Spleen (tissue), 11 donors: ENCODE data around the gene C17orf107. TPM values are rescaled to one million over a fixed set of nuclear protein-coding genes. Genes with fewer than 3 reads are reported as not detected.

Source experiments
- DNase-seq: peaks from one replicate; pipeline ENCODE4 v3.0.0-alpha.2; 2020
- H3K27ac ChIP-seq, 8 donors: fragments of 200-600 bp; sonication (generic) in 7 of 8; 1 replicate in 4 of 8; 2 replicates in 4 of 8; pipeline versions ENCODE4 v1.5.0 to v1.8.0; 2016 to 2021; ENCODE audit warnings: inconsistent platforms in 4 of 8, mild to moderate bottlenecking in 4 of 8, moderate library complexity in 1 of 8
- H3K27me3 ChIP-seq, 7 donors: fragments of 200-600 bp; sonication (generic) in 6 of 7; replicated peaks in 1 of 7; 1 replicate in 4 of 7; 2 replicates in 3 of 7; pipeline versions ENCODE4 v1.5.0 to v1.8.0; 2016 to 2021; ENCODE audit warnings: inconsistent platforms in 3 of 7, mild to moderate bottlenecking in 1 of 7
- H3K36me3 ChIP-seq, 6 donors: fragments of 200-600 bp; sonication (generic) in 5 of 6; 1 replicate in 4 of 6; 2 replicates in 2 of 6; pipeline versions ENCODE4 v1.5.0 to v1.8.0; 2016 to 2021; ENCODE audit warnings: inconsistent platforms in 2 of 6
- H3K4me1 ChIP-seq, 6 donors: fragments of 200-600 bp; sonication (generic) in 5 of 6; 1 replicate in 3 of 6; 2 replicates in 3 of 6; pipeline versions ENCODE4 v1.5.0 to v1.8.0; 2016 to 2021; ENCODE audit warnings: inconsistent platforms in 3 of 6
- H3K4me3 ChIP-seq, 8 donors: fragments of 200-600 bp; sonication (generic) in 7 of 8; 1 replicate in 4 of 8; 2 replicates in 4 of 8; pipeline versions ENCODE4 v1.5.0 to v1.8.0; 2016 to 2021; ENCODE audit warnings: inconsistent platforms in 4 of 8, mild to moderate bottlenecking in 4 of 8, moderate library complexity in 2 of 8
- H3K9me3 ChIP-seq, 8 donors: fragments of 200-600 bp; sonication (generic) in 7 of 8; 1 replicate in 4 of 8; 2 replicates in 4 of 8; pipeline versions ENCODE4 v1.5.0 to v1.8.0; 2016 to 2021; ENCODE audit warnings: inconsistent platforms in 4 of 8
- POLR2A ChIP-seq, 3 donors: fragments of 450-650 bp; IDR thresholded peaks; one replicate each; pipeline ENCODE4 v1.5.1; 2017; ENCODE audit warnings: antibody characterized with exemption in 3 of 3, mild to moderate bottlenecking in 1 of 3
- POLR2AphosphoS5 ChIP-seq, 3 donors: sonication (generic); formaldehyde crosslinking; IDR thresholded peaks; one replicate each; pipeline ENCODE4 v1.5.1; 2017; ENCODE audit warnings: antibody characterized with exemption in 3 of 3
- WGBS, 5 donors: extraction: QIAGEN DNeasy Blood & Tissue Kit in 3 of 5; methylation state at CpG; one replicate each; pipeline versions ENCODE4 v1.1.5 to v1.1.7; 2013 to 2018; 5-methylcytosine and 5-hydroxymethylcytosine counted together
- intact Hi-C: fragments of 100-400 bp; cut with DNase I; formaldehyde crosslinking; loops from one replicate; pipeline ENCODE4 v1.15.0; 2023; ENCODE audit warnings: low total_unique reads
- polyA plus RNA-seq, 3 donors: library from polyadenylated mRNA; stranded (reverse); fragments of 200-250 nt; gene quantifications; one replicate each; pipeline ENCODE4 v1.2.1, GENCODE V29; 2013
- total RNA-seq, 7 donors: library from RNA; depleted of rRNA in 3 of 7; stranded (reverse); fragments of >200 nt in 3 of 7; fragmentation: NEBNext Ultra II Directional in 4 of 7; extraction: Animal tissue kit (Norgen Biotek cat#: 25700) in 4 of 7; gene quantifications; one replicate each; pipeline versions ENCODE4 v1.1.0 to v1.2.1, GENCODE V29; 2016 to 2021
- TF ChIP-seq, protein P1 (sequence below), 11 experiments: fragments of 200-600 bp in 7 of 11; fragments of 450-650 bp in 4 of 11; sonication (generic) in 4 of 11; IDR thresholded peaks in 8 of 11; conservative IDR thresholded peaks in 3 of 11; 1 replicate in 7 of 11; 2 replicates in 4 of 11; pipeline versions ENCODE4 v1.4.0 to v1.8.0; 2016 to 2021; ENCODE audit warnings: antibody characterized with exemption in 11 of 11, inconsistent platforms in 4 of 11, mild to moderate bottlenecking in 1 of 11
- donor health status: healthy with polysubstance abuse.
- donor health status: DM: no; HTN: no; CAD: no; lungs with moderate emphysema.
- donor health status: DM: no; HTN: no; CAD: no.
- donor health status: Bipolar disorder and iron deficiency.
- donor health status: healthy.
- donor health status: DM: no; HTN: no; CAD: no.
- donor health status: DM: yes; HTN: yes; CAD: no.

The C17orf107 gene
- total and polyA plus RNA-seq, 10 donors, result 0.15 to 4.1 (median 2.2) TPM

DNA sequence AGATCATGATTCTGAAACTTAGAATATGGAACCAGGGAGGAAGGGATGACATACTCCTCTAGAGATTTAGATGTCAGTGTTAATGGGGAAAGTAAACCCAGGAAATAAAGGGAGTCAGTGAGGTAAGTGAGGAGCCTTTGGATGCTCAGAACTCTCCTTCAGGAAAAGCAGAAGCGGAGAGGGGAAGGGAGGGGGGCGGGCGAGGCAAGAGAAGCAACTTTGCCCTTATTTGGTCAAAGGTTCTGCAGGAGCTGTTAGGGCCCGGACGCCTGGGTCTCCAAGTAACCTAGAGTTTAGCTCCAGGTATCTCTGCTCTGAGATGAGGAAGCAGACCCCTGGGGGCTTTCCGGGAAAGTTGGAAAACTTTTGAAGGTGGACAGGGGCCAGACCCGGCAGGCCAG is 47.7 kb downstream of the C17orf107 start:
- H3K4me3 ChIP-seq, result peak overlapping the region; percentile 78 to 100 (median 98)
- peaks cover 0 to 53% (median 42%) of the 10 kb centered on the region in 6 donors for H3K36me3 ChIP-seq
- 0 to 2% (median 0%) methylated on average over 7 of the region's 7 CpGs for WGBS, 5 donors
- intact Hi-C loops, result no loop called here
- peak overlapping the region; percentile 94 to 99 (median 98) for H3K27ac ChIP-seq
- peaks cover 55 to 86% (median 68%) of the 10 kb centered on the region in 6 donors for H3K4me1 ChIP-seq
- no peaks in the 10 kb centered on the region for H3K9me3 ChIP-seq
- DNase-seq, result no peak
- TF ChIP-seq POLR2AphosphoS5 (IDR thresholded peaks at IDR 0.05) (no peak), POLR2A (IDR thresholded peaks at IDR 0.05) (no peak)
- TF ChIP-seq, protein P1, sequence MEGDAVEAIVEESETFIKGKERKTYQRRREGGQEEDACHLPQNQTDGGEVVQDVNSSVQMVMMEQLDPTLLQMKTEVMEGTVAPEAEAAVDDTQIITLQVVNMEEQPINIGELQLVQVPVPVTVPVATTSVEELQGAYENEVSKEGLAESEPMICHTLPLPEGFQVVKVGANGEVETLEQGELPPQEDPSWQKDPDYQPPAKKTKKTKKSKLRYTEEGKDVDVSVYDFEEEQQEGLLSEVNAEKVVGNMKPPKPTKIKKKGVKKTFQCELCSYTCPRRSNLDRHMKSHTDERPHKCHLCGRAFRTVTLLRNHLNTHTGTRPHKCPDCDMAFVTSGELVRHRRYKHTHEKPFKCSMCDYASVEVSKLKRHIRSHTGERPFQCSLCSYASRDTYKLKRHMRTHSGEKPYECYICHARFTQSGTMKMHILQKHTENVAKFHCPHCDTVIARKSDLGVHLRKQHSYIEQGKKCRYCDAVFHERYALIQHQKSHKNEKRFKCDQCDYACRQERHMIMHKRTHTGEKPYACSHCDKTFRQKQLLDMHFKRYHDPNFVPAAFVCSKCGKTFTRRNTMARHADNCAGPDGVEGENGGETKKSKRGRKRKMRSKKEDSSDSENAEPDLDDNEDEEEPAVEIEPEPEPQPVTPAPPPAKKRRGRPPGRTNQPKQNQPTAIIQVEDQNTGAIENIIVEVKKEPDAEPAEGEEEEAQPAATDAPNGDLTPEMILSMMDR (IDR thresholded peaks at IDR 0.05 in 8 of 11, conservative IDR thresholded peaks at IDR 0.05 in 3 of 11), result no peak
- H3K27me3 ChIP-seq, result no peaks in the 10 kb centered on the region

DNA sequence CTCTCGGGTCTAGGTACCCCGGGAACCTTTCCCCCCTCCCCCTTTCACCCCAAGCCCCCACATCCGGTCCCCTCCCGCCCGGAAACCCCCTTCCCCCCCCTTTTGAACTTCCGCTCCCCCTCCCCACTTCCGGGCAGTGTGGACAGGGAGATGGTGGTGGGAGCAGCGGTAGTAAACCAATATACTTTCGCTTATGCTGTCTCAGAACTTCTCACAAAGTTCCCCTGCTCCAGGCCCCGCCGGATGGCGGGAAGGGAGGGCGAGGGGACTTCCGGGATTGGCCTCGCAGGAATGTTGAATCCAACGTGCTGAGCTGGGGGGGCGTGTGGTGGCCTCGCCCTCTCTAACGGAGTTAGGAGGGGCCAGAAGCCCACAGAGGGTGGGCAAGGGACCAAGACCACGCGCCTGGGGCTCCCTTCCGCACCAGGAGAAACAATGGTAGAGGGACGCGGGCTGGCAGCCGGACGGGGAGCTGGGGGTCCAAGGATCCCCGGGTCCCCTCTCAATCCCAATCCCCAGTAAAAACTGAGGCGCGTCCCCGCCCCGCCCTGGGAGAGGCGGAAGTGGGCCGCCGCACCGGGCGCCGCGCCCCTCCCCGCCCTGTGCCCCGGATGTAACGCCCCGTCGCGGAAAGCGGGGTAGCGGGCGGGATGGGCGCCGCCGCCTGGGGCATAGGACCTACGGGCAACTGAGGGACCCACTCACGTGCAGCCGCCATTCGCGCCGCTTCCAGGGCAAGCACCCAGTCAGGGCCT is 48.3 kb downstream of the C17orf107 start:
- peak; percentile 96 for DNase-seq
- no peaks in the 10 kb centered on the region for H3K9me3 ChIP-seq
- 0 to 1% (median 0%) methylated on average over 19 to 56 of the region's 56 CpGs for WGBS, 5 donors

DNA sequence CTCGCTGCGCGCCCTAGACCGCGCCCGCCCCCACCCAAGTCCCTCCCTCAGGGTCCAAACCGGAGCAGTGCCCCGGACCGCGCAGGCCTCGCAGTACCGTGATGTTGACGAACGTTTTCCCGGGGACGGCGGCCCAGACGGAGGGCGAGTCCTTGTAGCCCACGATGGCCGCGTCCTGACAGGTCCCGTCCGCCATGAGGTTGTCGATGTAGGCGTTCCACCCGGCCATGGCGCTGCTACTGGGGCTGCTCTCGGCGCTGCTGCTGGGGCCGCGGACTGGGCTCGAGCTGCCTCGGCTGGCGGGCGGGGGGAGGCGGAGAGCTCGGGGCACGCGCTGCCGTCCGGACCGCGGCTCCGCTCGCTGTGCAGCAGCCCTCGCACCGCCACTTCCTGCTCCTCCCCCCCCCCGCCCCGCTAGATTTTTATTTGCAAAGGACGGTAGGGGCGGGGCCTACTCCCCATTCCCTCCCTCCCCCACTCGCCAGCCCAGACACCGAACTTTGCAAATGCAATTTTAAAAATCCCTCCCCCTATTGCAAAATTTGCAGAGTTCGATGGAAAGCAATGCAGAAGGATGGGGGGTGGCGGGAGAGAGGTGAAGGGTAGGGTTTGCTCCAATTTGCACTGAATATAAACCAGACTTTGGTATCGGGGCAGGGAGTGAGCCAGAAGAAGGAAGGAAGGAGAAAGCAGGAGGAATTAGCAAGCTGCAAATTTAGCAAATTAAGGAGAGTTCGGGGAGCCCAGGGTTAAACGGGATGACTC is 49.0 kb downstream of the C17orf107 start, which contains the start of gene PFN1:
TSS of gene PFN1 (minus strand) at position 365 of the 765 bp plus-strand sequence. CDS start at position 229, 136 bp downstream.
- Histone ChIP-seq H3K27me3 (no peaks in the 10 kb centered on the region), H3K4me1 (peaks cover 44 to 72% (median 54%) of the 10 kb centered on the region in 6 donors), H3K4me3 (peak within 1 kb of the TSS; percentile 78 to 100 (median 98)), H3K9me3 (no peaks in the 10 kb centered on the region), H3K27ac (peak within 1 kb of the TSS; percentile 94 to 99 (median 98)), H3K36me3 (peaks cover 0 to 40% (median 31%) of the 10 kb centered on the region in 6 donors)
- intact Hi-C loops, result no loop called here
- TF ChIP-seq, protein P1 (IDR thresholded peaks at IDR 0.05 in 8 of 11, conservative IDR thresholded peaks at IDR 0.05 in 3 of 11), result peak in 1 of 11 experiments; percentile 9
- peak; percentile 53 to 90 (median 82) for TF ChIP-seq POLR2A (IDR thresholded peaks at IDR 0.05)
- peak; percentile 93 to 94 (median 93) for TF ChIP-seq POLR2AphosphoS5 (IDR thresholded peaks at IDR 0.05)
- DNase-seq, result peak; percentile 96
- 0 to 1% (median 0%) methylated on average over 12 to 59 of the region's 59 CpGs for WGBS, 5 donors

More for the DNA sequence above, 48.3 kb downstream of the C17orf107 start:
- H3K4me1 ChIP-seq, result peaks cover 49 to 80% (median 62%) of the 10 kb centered on the region in 6 donors
- H3K27ac ChIP-seq, result peak overlapping the region; percentile 94 to 99 (median 98)
- TF ChIP-seq POLR2AphosphoS5 (IDR thresholded peaks at IDR 0.05) (peak in 1 of 3 donors; percentile 85), POLR2A (IDR thresholded peaks at IDR 0.05) (peak in 1 of 3 donors; percentile 13)
- TF ChIP-seq, protein P1 (IDR thresholded peaks at IDR 0.05 in 8 of 11, conservative IDR thresholded peaks at IDR 0.05 in 3 of 11), result no peak
- H3K27me3 ChIP-seq, result no peaks in the 10 kb centered on the region
- peak overlapping the region; percentile 78 to 100 (median 98) for H3K4me3 ChIP-seq
- H3K36me3 ChIP-seq, result peaks cover 0 to 47% (median 38%) of the 10 kb centered on the region in 6 donors
- intact Hi-C loops, result no loop called here
